ENCODE data around the gene FRG1. TPM values are rescaled to one million over a fixed set of nuclear protein-coding genes. Genes with fewer than 3 reads are reported as not detected.

FRG1 gene
- total RNA-seq = 25.7 TPM

DNA sequence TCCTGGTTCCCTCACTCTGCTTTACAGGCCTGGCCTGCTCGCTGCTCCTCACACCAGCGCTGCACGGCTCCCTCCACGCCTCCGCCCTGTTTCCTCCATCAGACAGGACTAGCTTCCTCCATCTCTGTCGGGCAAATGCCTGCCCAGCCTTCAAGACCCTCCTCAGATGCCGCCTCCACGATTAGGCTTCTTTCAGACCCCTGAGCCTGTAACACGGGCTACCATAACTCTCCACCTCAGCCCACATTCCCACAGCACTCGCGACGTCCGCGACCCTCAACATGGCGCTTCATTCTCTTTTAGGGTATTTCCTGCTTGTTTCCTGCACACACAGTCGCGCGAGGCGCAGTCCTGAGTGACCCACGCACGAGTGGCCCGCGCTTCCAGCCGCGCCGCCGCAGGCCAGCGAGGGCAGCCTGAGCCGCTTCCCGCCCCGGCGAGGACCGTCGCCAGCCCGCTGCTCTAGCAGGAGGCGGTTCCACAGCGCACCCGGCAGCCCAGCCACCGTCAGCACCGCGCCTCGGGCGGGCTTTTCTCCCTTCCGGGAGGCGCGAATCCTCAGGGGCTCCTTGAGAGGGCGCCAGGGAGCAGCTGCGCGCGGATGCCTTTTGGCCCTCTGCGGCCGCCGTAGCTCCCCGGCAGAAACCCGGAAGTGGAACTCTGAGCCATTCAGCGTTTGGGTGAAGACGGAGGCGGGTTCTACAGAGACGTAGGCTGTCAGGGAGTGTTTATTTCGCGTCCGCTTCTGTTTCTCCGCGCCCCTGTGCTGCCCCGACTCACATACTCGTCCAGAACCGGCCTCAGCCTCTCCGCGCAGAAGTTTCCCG lies at the start of gene FRG1:
FRG1 (plus strand) TSS at position 695 of the 827 bp plus-strand sequence. CDS start 138 bp downstream, outside the sequence.

Small RNA genes lying within 50 kb of the gene (small RNA-seq; reads per million reads assigned to genes)
- not detected for gene MLLT10P2 (ENCODE audit: low replicate concordance)

Other genes starting within 250 kb of the FRG1 start
- not detected for gene FRG2, start 86.4 kb downstream of the FRG1 start, total RNA-seq
- gene DBET, start 123.6 kb downstream of the FRG1 start, total RNA-seq = not detected
- not detected for gene DUX4, start 232.9 kb downstream of the FRG1 start, total RNA-seq

Data from parietal lobe (tissue), 2 donors.